A549 (cell line): ENCODE results near the gene ARHGDIB. TPM values are rescaled to one million over a fixed set of nuclear protein-coding genes. Genes with fewer than 3 reads are reported as not detected.
A peak's percentile ranks its signal among the peaks of the same experiment; 100 is the strongest.

Source experiments
- ATAC-seq, 2 experiments: fragments of 200-7000 bp in 1 of 2; fragments of >200 bp in 1 of 2; cut with Nextera tagmentation in 1 of 2; cut with Tn5 transposase in 1 of 2; 3 replicates each; pipeline versions ENCODE4 v1.8.0 to v1.9.1; 2018 to 2020; ENCODE audit warnings: mild to moderate bottlenecking in 1 of 2, moderate library complexity in 1 of 2
- CTCF ChIA-PET: fragments of 300-600 bp; sonication (Branson Sonifier 250); formaldehyde crosslinking; extraction: SDS; loops from one replicate; lab custom pipeline; 2021; ENCODE audit warnings: antibody characterized with exemption, inconsistent platforms; lab: Yijun Ruan, JAX
- POLR2A ChIA-PET: fragments of 350-600 bp; formaldehyde crosslinking; extraction: SDS; loops from one replicate; lab custom pipeline; 2021; ENCODE audit warnings: antibody characterized with exemption, inconsistent platforms; lab: Yijun Ruan, JAX
- DNase-seq, 2 experiments: peaks; one replicate each; pipeline versions ENCODE4 v3.0.0 to v3.0.0-alpha.2; 2011 to 2016; ENCODE audit warnings: low read depth in 1 of 2, low spot score in 1 of 2
- FAIRE-seq: peaks from 2 replicates; lab custom pipeline; 2011; peaks lifted over from hg19 to GRCh38; lab: Jason Lieb, UNC
- H3K27ac ChIP-seq, 2 experiments: fragments of >200 bp; sonication (Bioruptor Twin); formaldehyde crosslinking; 3 replicates each; pipeline ENCODE4 v1.5.1; 2016 to 2017
- H3K4me1 ChIP-seq: fragments of >200 bp; sonication (Bioruptor Twin); formaldehyde crosslinking; 3 replicates; pipeline ENCODE4 v1.6.1; 2016
- H3K4me2 ChIP-seq: fragments of >200 bp; sonication (Bioruptor Twin); formaldehyde crosslinking; 3 replicates; pipeline ENCODE4 v1.6.1; 2016
- H3K4me3 ChIP-seq: fragments of >200 bp; sonication (Bioruptor Twin); formaldehyde crosslinking; 3 replicates; pipeline ENCODE4 v1.5.1; 2016
- H3K9me3 ChIP-seq: fragments of >200 bp; sonication (Bioruptor Twin); formaldehyde crosslinking; 3 replicates; pipeline ENCODE4 v1.6.1; 2016
- BHLHE40 ChIP-seq: IDR thresholded peaks from 2 replicates; pipeline ENCODE4 v1.6.1; 2012; ENCODE audit warnings: low read depth, low read length, inconsistent platforms
- CHD4 ChIP-seq: fragments of 200-600 bp; sonication (generic); IDR thresholded peaks from 2 replicates; pipeline ENCODE4 v1.6.1; 2016; ENCODE audit warnings: antibody characterized with exemption, mild to moderate bottlenecking, borderline replicate concordance
- EHF ChIP-seq: fragments of 250-450 bp; sonication (Bioruptor Pico); IDR thresholded peaks from 2 replicates; pipeline ENCODE4 v1.5.0; 2020; ENCODE audit warnings: mild to moderate bottlenecking
- EHMT2 ChIP-seq: fragments of 200-600 bp; sonication (generic); IDR thresholded peaks from 2 replicates; pipeline ENCODE4 v1.6.1; 2016; ENCODE audit warnings: antibody characterized with exemption, low read depth, mild to moderate bottlenecking, moderate library complexity
- FOSL2 ChIP-seq, 2 experiments: fragments of 450-650 bp in 1 of 2; fragments of >200 bp in 1 of 2; sonication (Bioruptor Twin) in 1 of 2; formaldehyde crosslinking; IDR thresholded peaks; 2 replicates each; pipeline versions ENCODE4 v1.5.0 to v1.6.1; 2016 to 2020; ENCODE audit warnings: mild to moderate bottlenecking in 1 of 2, moderate library complexity in 1 of 2
- HES2 ChIP-seq: fragments of >200 bp; sonication (Bioruptor Twin); formaldehyde crosslinking; IDR thresholded peaks from 2 replicates; pipeline ENCODE4 v1.6.1; 2016
- JUN ChIP-seq, 2 experiments: fragments of >200 bp; sonication (Bioruptor Twin); formaldehyde crosslinking; IDR thresholded peaks; 2 replicates in 1 of 2; 3 replicates in 1 of 2; pipeline ENCODE4 v1.6.1; 2016 to 2017
- MAFK ChIP-seq: fragments of 450-650 bp; IDR thresholded peaks from 2 replicates; pipeline ENCODE4 v1.6.1; 2014; ENCODE audit not compliant: partially characterized antibody
- NFE2L2 ChIP-seq: fragments of 150-350 bp; conservative IDR thresholded peaks from 2 replicates; pipeline ENCODE4 v1.6.1; 2014; ENCODE audit warnings: low read length
- PHF8 ChIP-seq: fragments of 200-600 bp; sonication (generic); IDR thresholded peaks from 2 replicates; pipeline ENCODE4 v1.6.1; 2016; ENCODE audit warnings: low read depth, mild to moderate bottlenecking, antibody characterized with exemption, moderate library complexity, borderline replicate concordance
- RAD21 ChIP-seq, 2 experiments: fragments of >200 bp in 1 of 2; sonication (Bioruptor Twin) in 1 of 2; formaldehyde crosslinking in 1 of 2; IDR thresholded peaks in 1 of 2; conservative IDR thresholded peaks in 1 of 2; 2 replicates in 1 of 2; 3 replicates in 1 of 2; pipeline ENCODE4 v1.6.1; 2012 to 2018; ENCODE audit warnings: inconsistent platforms in 1 of 2
- SMC3 ChIP-seq: fragments of >200 bp; sonication (Bioruptor Twin); formaldehyde crosslinking; IDR thresholded peaks from 3 replicates; pipeline ENCODE4 v1.6.1; 2018; ENCODE audit warnings: inconsistent platforms
- TP53 ChIP-seq: fragments of 250-450 bp; sonication (Bioruptor Pico); IDR thresholded peaks from 2 replicates; pipeline ENCODE4 v1.5.0; 2021; ENCODE audit warnings: mild to moderate bottlenecking, moderate library complexity
- ZC3H11A ChIP-seq: fragments of 450-650 bp; IDR thresholded peaks from 2 replicates; pipeline ENCODE4 v1.6.1; 2014; ENCODE audit warnings: antibody characterized with exemption, mild to moderate bottlenecking
- WGBS: methylation state at CpG from one replicate; pipeline ENCODE4 v1.1.6; 2017; ENCODE audit errors: missing lambda C conversion rate; 5-methylcytosine and 5-hydroxymethylcytosine counted together
- polyA plus RNA-seq, 4 experiments: library from polyadenylated mRNA; depleted of rRNA in 3 of 4; stranded (reverse); fragments of >200 nt; fragmentation: RNase III in 1 of 4; extraction: RNeasy Plus Mini Kit Qiagen cat#74134 plus additional on column Dnase treatment in 1 of 4; gene quantifications; 2 replicates in 3 of 4; 3 replicates in 1 of 4; pipeline ENCODE4 v1.2.3, GENCODE V29; 2011 to 2017
- TF ChIP-seq, protein P1 (sequence below): fragments of 150-350 bp; IDR thresholded peaks from 2 replicates; pipeline ENCODE4 v1.6.1; 2014; ENCODE audit warnings: low read depth, mild to moderate bottlenecking, low read length
- TF ChIP-seq, protein P2 (sequence below): IDR thresholded peaks from 2 replicates; pipeline ENCODE4 v1.6.1; 2012
- TF ChIP-seq, protein P3 (sequence below): fragments of >200 bp; sonication (Bioruptor Twin); formaldehyde crosslinking; IDR thresholded peaks from 3 replicates; pipeline ENCODE4 v1.5.1; 2016
- TF ChIP-seq, protein P4 (sequence below): fragments of 250-450 bp; sonication (Bioruptor Pico); IDR thresholded peaks from 2 replicates; pipeline ENCODE4 v1.5.0; 2020; ENCODE audit warnings: low read depth, mild to moderate bottlenecking, moderate library complexity

ARHGDIB gene
- polyA plus RNA-seq, 2 of the 4 experiments (the other 2 are of a cell fraction): 0.84 to 3.5 TPM

DNA sequence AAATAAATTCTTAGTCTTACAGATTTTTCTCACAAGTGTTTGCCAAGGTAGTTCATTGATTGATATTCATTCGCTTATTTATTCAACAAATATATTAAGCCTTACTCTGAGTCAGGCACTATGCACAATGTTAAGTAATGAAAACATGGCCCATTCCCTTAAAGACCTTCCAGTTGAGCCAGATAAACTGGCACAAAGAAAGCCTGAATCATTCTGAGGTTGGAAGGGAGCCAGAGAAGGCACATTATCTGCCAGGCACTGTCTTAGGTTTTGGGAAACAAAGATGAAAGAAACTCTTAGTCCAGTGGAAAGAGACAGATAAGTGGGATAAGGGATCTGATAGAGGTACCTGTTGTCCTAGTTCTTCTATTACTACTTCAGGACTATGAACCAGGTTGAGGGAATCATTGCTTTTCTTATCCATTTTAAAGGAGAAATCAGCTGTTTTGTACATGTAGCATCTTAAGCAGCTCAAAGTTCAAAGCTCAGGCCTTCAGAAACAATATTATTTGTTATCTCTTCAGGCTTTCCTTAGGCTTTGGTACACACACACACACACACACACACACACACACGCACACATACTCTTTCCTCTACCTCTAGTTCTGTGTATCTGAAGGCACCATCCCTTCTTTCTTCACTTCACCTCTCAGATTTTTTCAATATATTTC is 38.4 kb upstream of the ARHGDIB start:
- ChIA-PET CTCF (interaction anchor here (0.6 to 1.8 kb wide), 3 partner anchors 44 to 222 kb away, joined by 3 to 4 read pairs (median 4); no protein-coding TSS in a partner anchor), POLR2A (no interaction called here)
- FAIRE-seq (no peak), ATAC-seq (peak in 1 of 2 experiments; percentile 18; a peak in 1 of 6 replicates), DNase-seq (no peak)
- Histone ChIP-seq H3K4me2 (0 out of 3 replicates have a peak overlapping the region, but pooled peaks have one; percentile 5), H3K9me3 (no peaks in the 10 kb centered on the region), H3K4me3 (no peak overlapping the region), H3K4me1 (peaks cover 9% of the 10 kb centered on the region; the same call in 1 of the 3 replicates), H3K27ac (no peak overlapping the region)
- WGBS: 63% methylated on average over 2 of the region's 2 CpGs
- no peak for TF ChIP-seq CHD4

- 0 out of 3 replicates have a peak overlapping the region, but pooled peaks have one; percentile 5 for H3K4me2 ChIP-seq
- ChIA-PET CTCF (interaction anchor here (0.6 to 1.8 kb wide), 3 partner anchors 43 to 188 kb away, joined by 3 to 4 read pairs (median 4); no protein-coding TSS in a partner anchor), POLR2A (no interaction called here)
- no peak overlapping the region for H3K27ac ChIP-seq
- FAIRE-seq (no peak), DNase-seq (no peak), ATAC-seq (no peak)
- WGBS: 92% methylated on average over 2 of the region's 2 CpGs
- no peak overlapping the region for H3K4me3 ChIP-seq
- no peaks in the 10 kb centered on the region for H3K9me3 ChIP-seq
- peaks cover 10% of the 10 kb centered on the region; the same call in 2 of the 3 replicates for H3K4me1 ChIP-seq
- TF ChIP-seq BHLHE40 (no peak), ZC3H11A (no peak), RAD21 (conservative IDR thresholded peaks at IDR 0.05 in 1 of 2, IDR thresholded peaks at IDR 0.05 in 1 of 2) (no peak), PHF8 (no peak), HES2 (no peak), FOSL2 (IDR thresholded peaks at IDR 0.05) (no peak), FOSL2 (CRISPR knock-in tag; IDR thresholded peaks at IDR 0.05) (no peak)
These were observed 37.8 kb upstream of the ARHGDIB start for GRCh38 chr12:14999021-14999694.

- ChIA-PET POLR2A (no interaction called here), CTCF (interaction anchor here (1.2 kb wide), 1 partner anchor 187 kb away, joined by 3 read pairs; no protein-coding TSS in a partner anchor)
- H3K4me1 ChIP-seq: peaks cover 22% of the 10 kb centered on the region; the same call in 2 of the 3 replicates
- no peaks in the 10 kb centered on the region for H3K9me3 ChIP-seq
- no peak overlapping the region for H3K4me3 ChIP-seq
- FAIRE-seq: no peak
- 68% methylated on average over 3 of the region's 3 CpGs for WGBS
- ATAC-seq: no peak
- no peak overlapping the region for H3K4me2 ChIP-seq
- DNase-seq: no peak
- H3K27ac ChIP-seq: no peak overlapping the region
- peak; percentile 55 for TF ChIP-seq MAFK
- TF ChIP-seq EHF (CRISPR knock-in tag): no peak
These were observed 36.6 kb upstream of the ARHGDIB start for GRCh38 chr12:14997998-14998397.

GRCh38 chr12:14995583-14996425 is 34.4 kb upstream of the ARHGDIB start:
- Histone ChIP-seq H3K4me1 (peaks cover 22% of the 10 kb centered on the region; the same call in 2 of the 3 replicates), H3K27ac (no peak overlapping the region), H3K9me3 (no peaks in the 10 kb centered on the region), H3K4me3 (no peak overlapping the region), H3K4me2 (no peak overlapping the region)
- peak; percentile 88 for FAIRE-seq
- ATAC-seq: peak in 1 of 2 experiments; percentile 73; a peak in 4 of 6 replicates
- ChIA-PET POLR2A (interaction anchor here (1.2 to 1.7 kb wide), 2 partner anchors 221 to 226 kb away, joined by 8 to 19 read pairs; a partner anchor contains a TSS), CTCF (interaction anchor here (0.6 to 4.1 kb wide), 51 partner anchors 13 to 1672 kb away, joined by 3 to 61 read pairs (median 4); partner anchors contain the start of genes ARHGDIB, ART4, C12orf60 and RERG)
- WGBS: 91% methylated on average over 3 of the region's 3 CpGs
- no peak for TF ChIP-seq NFE2L2
- peak; percentile 91 to 94 for TF ChIP-seq RAD21 (conservative IDR thresholded peaks at IDR 0.05 in 1 of 2, IDR thresholded peaks at IDR 0.05 in 1 of 2)
- TF ChIP-seq, protein P1, sequence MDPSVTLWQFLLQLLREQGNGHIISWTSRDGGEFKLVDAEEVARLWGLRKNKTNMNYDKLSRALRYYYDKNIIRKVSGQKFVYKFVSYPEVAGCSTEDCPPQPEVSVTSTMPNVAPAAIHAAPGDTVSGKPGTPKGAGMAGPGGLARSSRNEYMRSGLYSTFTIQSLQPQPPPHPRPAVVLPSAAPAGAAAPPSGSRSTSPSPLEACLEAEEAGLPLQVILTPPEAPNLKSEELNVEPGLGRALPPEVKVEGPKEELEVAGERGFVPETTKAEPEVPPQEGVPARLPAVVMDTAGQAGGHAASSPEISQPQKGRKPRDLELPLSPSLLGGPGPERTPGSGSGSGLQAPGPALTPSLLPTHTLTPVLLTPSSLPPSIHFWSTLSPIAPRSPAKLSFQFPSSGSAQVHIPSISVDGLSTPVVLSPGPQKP: no peak
- TF ChIP-seq, protein P2, sequence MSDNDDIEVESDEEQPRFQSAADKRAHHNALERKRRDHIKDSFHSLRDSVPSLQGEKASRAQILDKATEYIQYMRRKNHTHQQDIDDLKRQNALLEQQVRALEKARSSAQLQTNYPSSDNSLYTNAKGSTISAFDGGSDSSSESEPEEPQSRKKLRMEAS: no peak
- TF ChIP-seq SMC3: peak; percentile 93
- TF ChIP-seq TP53: no peak
- TF ChIP-seq, protein P3, sequence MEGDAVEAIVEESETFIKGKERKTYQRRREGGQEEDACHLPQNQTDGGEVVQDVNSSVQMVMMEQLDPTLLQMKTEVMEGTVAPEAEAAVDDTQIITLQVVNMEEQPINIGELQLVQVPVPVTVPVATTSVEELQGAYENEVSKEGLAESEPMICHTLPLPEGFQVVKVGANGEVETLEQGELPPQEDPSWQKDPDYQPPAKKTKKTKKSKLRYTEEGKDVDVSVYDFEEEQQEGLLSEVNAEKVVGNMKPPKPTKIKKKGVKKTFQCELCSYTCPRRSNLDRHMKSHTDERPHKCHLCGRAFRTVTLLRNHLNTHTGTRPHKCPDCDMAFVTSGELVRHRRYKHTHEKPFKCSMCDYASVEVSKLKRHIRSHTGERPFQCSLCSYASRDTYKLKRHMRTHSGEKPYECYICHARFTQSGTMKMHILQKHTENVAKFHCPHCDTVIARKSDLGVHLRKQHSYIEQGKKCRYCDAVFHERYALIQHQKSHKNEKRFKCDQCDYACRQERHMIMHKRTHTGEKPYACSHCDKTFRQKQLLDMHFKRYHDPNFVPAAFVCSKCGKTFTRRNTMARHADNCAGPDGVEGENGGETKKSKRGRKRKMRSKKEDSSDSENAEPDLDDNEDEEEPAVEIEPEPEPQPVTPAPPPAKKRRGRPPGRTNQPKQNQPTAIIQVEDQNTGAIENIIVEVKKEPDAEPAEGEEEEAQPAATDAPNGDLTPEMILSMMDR: peak; percentile 86
- TF ChIP-seq JUN (IDR thresholded peaks at IDR 0.05): no peak
- TF ChIP-seq, protein P4, sequence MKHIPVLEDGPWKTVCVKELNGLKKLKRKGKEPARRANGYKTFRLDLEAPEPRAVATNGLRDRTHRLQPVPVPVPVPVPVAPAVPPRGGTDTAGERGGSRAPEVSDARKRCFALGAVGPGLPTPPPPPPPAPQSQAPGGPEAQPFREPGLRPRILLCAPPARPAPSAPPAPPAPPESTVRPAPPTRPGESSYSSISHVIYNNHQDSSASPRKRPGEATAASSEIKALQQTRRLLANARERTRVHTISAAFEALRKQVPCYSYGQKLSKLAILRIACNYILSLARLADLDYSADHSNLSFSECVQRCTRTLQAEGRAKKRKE (CRISPR knock-in tag): no peak
- TF ChIP-seq EHMT2: no peak
- TF ChIP-seq, all 56 proteins: peak for 3
- peak; percentile 25 to 81 for DNase-seq
